ENCODE results near the gene CLIP4.
A peak's percentile ranks its signal among the peaks of the same experiment; 100 is the strongest.
"Not testable (repeated sequence)": the region's sequence is repeated elsewhere in the genome, so short reads cannot be mapped to it uniquely, and the experiment has no call there.

The CLIP4 gene

GRCh38 chr2:29105375-29105774, 9.8 kb upstream of the CLIP4 start:
- DNase-seq = no peak

GRCh38 chr2:29106256-29106655, 9.0 kb upstream of the CLIP4 start:
- DNase-seq = no peak

- no peak for DNase-seq
Measured at GRCh38 chr2:29106980-29107388, 8.2 kb upstream of the CLIP4 start.

GRCh38 chr2:29107547-29107946, 7.7 kb upstream of the CLIP4 start:
- not testable (repeated sequence) for DNase-seq

- DNase-seq = no peak
Measured at GRCh38 chr2:29108225-29108624, 7.0 kb upstream of the CLIP4 start.

GRCh38 chr2:29109246-29109645, 6.0 kb upstream of the CLIP4 start:
- no peak for DNase-seq

GRCh38 chr2:29110916-29111535, 4.2 kb upstream of the CLIP4 start:
- peak in 1 of 5 donors; percentile 54 for DNase-seq

GRCh38 chr2:29112379-29112778, 2.8 kb upstream of the CLIP4 start:
- no peak for DNase-seq

- no peak for DNase-seq
Measured at GRCh38 chr2:29113027-29113686, 2.1 kb upstream of the CLIP4 start.

GRCh38 chr2:29113891-29114321, 1.3 kb upstream of the CLIP4 start:
- no peak for DNase-seq

- no peak for DNase-seq
Measured at GRCh38 chr2:29114586-29114945, 649 bp upstream of the CLIP4 start.

GRCh38 chr2:29115797-29116781, 874 bp downstream of the CLIP4 start:
- DNase-seq = peak; percentile 30 to 91 (median 54)

GRCh38 chr2:29117636-29118303, 2.6 kb downstream of the CLIP4 start:
- no peak for DNase-seq

GRCh38 chr2:29119211-29119610, 4.0 kb downstream of the CLIP4 start:
- DNase-seq = peak in 1 of 5 donors; percentile 27

GRCh38 chr2:29120846-29121245, 5.6 kb downstream of the CLIP4 start:
- no peak for DNase-seq

GRCh38 chr2:29123617-29124349, 8.6 kb downstream of the CLIP4 start:
- DNase-seq = no peak

- DNase-seq = no peak
Measured at GRCh38 chr2:29124504-29124903, 9.3 kb downstream of the CLIP4 start.

- DNase-seq = no peak
Measured at GRCh38 chr2:29129586-29130281, 14.5 kb downstream of the CLIP4 start.

- DNase-seq = peak in 1 of 5 donors; percentile 81
Measured at GRCh38 chr2:29130295-29130694, 15.1 kb downstream of the CLIP4 start.

- no peak for DNase-seq
Measured at GRCh38 chr2:29134933-29135332, 19.7 kb downstream of the CLIP4 start.

GRCh38 chr2:29139152-29139551, 23.9 kb downstream of the CLIP4 start:
- no peak for DNase-seq

- DNase-seq = no peak
Measured at GRCh38 chr2:29139731-29140130, 24.5 kb downstream of the CLIP4 start.

Measured in T-helper 1 cell (primary cell).